Measurements from ENCODE around the gene MCC.

MCC gene

GRCh38 chr5:113125371-113125770, 362.9 kb downstream of the MCC start:
- DNase-seq: no peak

GRCh38 chr5:113124914-113125313, 363.3 kb downstream of the MCC start:
- DNase-seq: no peak

GRCh38 chr5:113124265-113124664, 364.0 kb downstream of the MCC start:
- DNase-seq: no peak

GRCh38 chr5:113123618-113124017, 364.6 kb downstream of the MCC start:
- DNase-seq: peak; percentile 2

GRCh38 chr5:113122053-113122452, 366.2 kb downstream of the MCC start:
- DNase-seq: no peak

- DNase-seq: no peak
Observed at GRCh38 chr5:113119246-113119924, 368.9 kb downstream of the MCC start.

GRCh38 chr5:113118765-113119164, 369.5 kb downstream of the MCC start:
- no peak for DNase-seq

GRCh38 chr5:113118298-113118697, 370.0 kb downstream of the MCC start:
- no peak for DNase-seq

GRCh38 chr5:113117543-113118115, 370.6 kb downstream of the MCC start:
- DNase-seq: no peak

GRCh38 chr5:113115956-113116355, 372.3 kb downstream of the MCC start:
- DNase-seq: no peak

GRCh38 chr5:113115061-113115460, 373.2 kb downstream of the MCC start:
- no peak for DNase-seq

GRCh38 chr5:113114559-113114958, 373.7 kb downstream of the MCC start:
- no peak for DNase-seq

- DNase-seq: no peak
Observed at GRCh38 chr5:113112435-113112834, 375.8 kb downstream of the MCC start.

- DNase-seq: no peak
Observed at GRCh38 chr5:113110117-113110516, 378.1 kb downstream of the MCC start.

- DNase-seq: no peak
Observed at GRCh38 chr5:113109344-113109743, 378.9 kb downstream of the MCC start.

- no peak for DNase-seq
Observed at GRCh38 chr5:113108485-113108884, 379.8 kb downstream of the MCC start.

GRCh38 chr5:113106821-113107220, 381.4 kb downstream of the MCC start:
- DNase-seq: no peak

- no peak for DNase-seq
Observed at GRCh38 chr5:113105693-113106280, 382.5 kb downstream of the MCC start.

GRCh38 chr5:113103330-113103729, 384.9 kb downstream of the MCC start:
- DNase-seq: no peak

- no peak for DNase-seq
Observed at GRCh38 chr5:113102121-113102531, 386.1 kb downstream of the MCC start.

GRCh38 chr5:113100981-113101380, 387.3 kb downstream of the MCC start:
- no peak for DNase-seq

- DNase-seq: no peak
Observed at GRCh38 chr5:113099822-113100221, 388.4 kb downstream of the MCC start.

GRCh38 chr5:113098378-113098777, 389.9 kb downstream of the MCC start:
- no peak for DNase-seq

GRCh38 chr5:113095831-113096230, 392.4 kb downstream of the MCC start:
- no peak for DNase-seq

GRCh38 chr5:113093558-113093957, 394.7 kb downstream of the MCC start:
- DNase-seq: no peak

All from activated CD4-positive, alpha-beta T cell treated with anti-CD3 and anti-CD28 coated beads, Interleukin-10, Interleukin-2, amounts not matched to agents 100 ng/mL and 50 ng/mL, durations not matched to agents 16 hours and 8 hours (primary cell).